SW 1271 (cell line): ENCODE data around the gene DGKB.

Experiments used
- DNase-seq, 2 experiments: peaks; one replicate each; lab custom pipeline; 2025; lab: John Stamatoyannopoulos, UW

Gene DGKB

GRCh38 chr7:14207711-14208110, 694.8 kb downstream of the DGKB start:
- no peak for DNase-seq

- DNase-seq = no peak
Measured at GRCh38 chr7:14207138-14207537, 695.4 kb downstream of the DGKB start.

- DNase-seq = no peak
Measured at GRCh38 chr7:14206121-14206520, 696.4 kb downstream of the DGKB start.

- DNase-seq = no peak
Measured at GRCh38 chr7:14201353-14201752, 701.2 kb downstream of the DGKB start.

GRCh38 chr7:14199336-14199735, 703.2 kb downstream of the DGKB start:
- DNase-seq = no peak

GRCh38 chr7:14197280-14197679, 705.3 kb downstream of the DGKB start:
- no peak for DNase-seq

GRCh38 chr7:14196555-14196954, 706.0 kb downstream of the DGKB start:
- no peak for DNase-seq

- no peak for DNase-seq
Measured at GRCh38 chr7:14195871-14196270, 706.7 kb downstream of the DGKB start.

GRCh38 chr7:14195079-14195478, 707.5 kb downstream of the DGKB start:
- no peak for DNase-seq

- DNase-seq = no peak
Measured at GRCh38 chr7:14191686-14192098, 710.9 kb downstream of the DGKB start.

GRCh38 chr7:14184292-14184864, 718.2 kb downstream of the DGKB start:
- no peak for DNase-seq

- DNase-seq = no peak
Measured at GRCh38 chr7:14179781-14180180, 722.8 kb downstream of the DGKB start.

- DNase-seq = no peak
Measured at GRCh38 chr7:14177876-14178275, 724.7 kb downstream of the DGKB start.

- DNase-seq = no peak
Measured at GRCh38 chr7:14170872-14171271, 731.7 kb downstream of the DGKB start.

GRCh38 chr7:14158111-14158510, 744.4 kb downstream of the DGKB start:
- no peak for DNase-seq

GRCh38 chr7:14156436-14156835, 746.1 kb downstream of the DGKB start:
- DNase-seq = no peak

GRCh38 chr7:14148974-14149373, 753.6 kb downstream of the DGKB start:
- no peak for DNase-seq

GRCh38 chr7:14147532-14147931, 755.0 kb downstream of the DGKB start:
- DNase-seq = no peak

- DNase-seq = no peak
Measured at GRCh38 chr7:14144538-14144937, 758.0 kb downstream of the DGKB start.

GRCh38 chr7:14144109-14144508, 758.4 kb downstream of the DGKB start:
- no peak for DNase-seq

- no peak for DNase-seq
Measured at GRCh38 chr7:14137676-14138075, 764.9 kb downstream of the DGKB start.

GRCh38 chr7:14133752-14134151, 768.8 kb downstream of the DGKB start:
- no peak for DNase-seq

GRCh38 chr7:14125998-14126397, 776.6 kb downstream of the DGKB start:
- DNase-seq = no peak

- DNase-seq = no peak
Measured at GRCh38 chr7:14124716-14125115, 777.8 kb downstream of the DGKB start.

- DNase-seq = no peak
Measured at GRCh38 chr7:14123923-14124322, 778.6 kb downstream of the DGKB start.
